NCI-H2196 (cell line): ENCODE data around the gene PRDM5.

Experiments
- DNase-seq: peaks from one replicate; lab custom pipeline; 2025; ENCODE audit not compliant: unreplicated experiment; lab: John Stamatoyannopoulos, UW

Gene PRDM5

GRCh38 chr4:120824946-120825345, 97.6 kb downstream of the PRDM5 start:
- no peak for DNase-seq

GRCh38 chr4:120821977-120822376, 100.5 kb downstream of the PRDM5 start:
- DNase-seq: no peak

- DNase-seq: no peak
These were observed 101.5 kb downstream of the PRDM5 start for GRCh38 chr4:120821029-120821428.

GRCh38 chr4:120819805-120820437, 102.6 kb downstream of the PRDM5 start:
- no peak for DNase-seq

GRCh38 chr4:120816296-120816965, 106.1 kb downstream of the PRDM5 start:
- DNase-seq: no peak

- no peak for DNase-seq
These were observed 107.2 kb downstream of the PRDM5 start for GRCh38 chr4:120815361-120815760.

- DNase-seq: no peak
These were observed 107.6 kb downstream of the PRDM5 start for GRCh38 chr4:120814886-120815285.

GRCh38 chr4:120812216-120812615, 110.3 kb downstream of the PRDM5 start:
- DNase-seq: no peak

- DNase-seq: no peak
These were observed 113.0 kb downstream of the PRDM5 start for GRCh38 chr4:120809518-120809917.

- DNase-seq: no peak
These were observed 113.9 kb downstream of the PRDM5 start for GRCh38 chr4:120808475-120809141.

- DNase-seq: no peak
These were observed 121.3 kb downstream of the PRDM5 start for GRCh38 chr4:120801137-120801758.

- DNase-seq: no peak
These were observed 124.0 kb downstream of the PRDM5 start for GRCh38 chr4:120798570-120798969.

GRCh38 chr4:120796271-120796670, 126.3 kb downstream of the PRDM5 start:
- DNase-seq: no peak

GRCh38 chr4:120785202-120785601, 137.3 kb downstream of the PRDM5 start:
- no peak for DNase-seq

GRCh38 chr4:120777459-120777858, 145.1 kb downstream of the PRDM5 start:
- DNase-seq: no peak

- no peak for DNase-seq
These were observed 147.1 kb downstream of the PRDM5 start for GRCh38 chr4:120775431-120775830.

GRCh38 chr4:120773641-120774040, 148.9 kb downstream of the PRDM5 start:
- no peak for DNase-seq

GRCh38 chr4:120771907-120772306, 150.6 kb downstream of the PRDM5 start:
- DNase-seq: no peak

GRCh38 chr4:120770897-120771296, 151.6 kb downstream of the PRDM5 start:
- no peak for DNase-seq

- no peak for DNase-seq
These were observed 153.3 kb downstream of the PRDM5 start for GRCh38 chr4:120769227-120769626.

GRCh38 chr4:120765260-120765680, 157.3 kb downstream of the PRDM5 start:
- no peak for DNase-seq

- no peak for DNase-seq
These were observed 158.9 kb downstream of the PRDM5 start for GRCh38 chr4:120763650-120764049.
